SK-N-SH (cell line): Measurements from ENCODE around the gene NAP1L1. TPM values are rescaled to one million over a fixed set of nuclear protein-coding genes. Genes with fewer than 3 reads are reported as not detected.

Source experiments
- CTCF ChIA-PET: fragments of 300-600, 350-600 bp; formaldehyde crosslinking; extraction: SDS; loops from one replicate; lab custom pipeline; 2021; lab: Yijun Ruan, JAX
- POLR2A ChIA-PET: fragments of 350-600 bp; sonication (Branson Sonifier 250); formaldehyde crosslinking; extraction: SDS; loops from one replicate; lab custom pipeline; 2020; ENCODE audit warnings: antibody characterized with exemption, inconsistent platforms; lab: Yijun Ruan, JAX
- DNase-seq: peaks from one replicate; pipeline ENCODE4 v3.0.0; 2012
- H2AFZ ChIP-seq: fragments of 200-600 bp; sonication (generic); 2 replicates; pipeline ENCODE4 v1.8.1; 2016; ENCODE audit warnings: antibody characterized with exemption, mild to moderate bottlenecking, low read depth
- H3F3A ChIP-seq: fragments of 200-600 bp; sonication (generic); replicated peaks from 2 replicates; pipeline ENCODE3; 2016; ENCODE audit warnings: antibody characterized with exemption, mild to moderate bottlenecking; ENCODE audit not compliant: insufficient read depth
- H3K27ac ChIP-seq, 2 experiments: fragments of 200-500 bp in 1 of 2; fragments of 200-600 bp in 1 of 2; sonication (Bioruptor generic) in 1 of 2; sonication (generic), shearing (Covaris generic) in 1 of 2; 2 replicates each; pipeline versions ENCODE4 v1.5.1 to v1.6.1; 2014 to 2016; ENCODE audit warnings: low read depth in 2 of 2, inconsistent platforms in 1 of 2, low read length in 1 of 2, mild to moderate bottlenecking in 1 of 2, mixed read lengths in 1 of 2
- H3K27me3 ChIP-seq: fragments of 200-600 bp; sonication (generic), shearing (Covaris generic); 2 replicates; pipeline ENCODE4 v1.6.1; 2016; ENCODE audit warnings: mixed run types; ENCODE audit not compliant: insufficient read depth
- H3K36me3 ChIP-seq, 2 experiments: fragments of 200-500 bp in 1 of 2; fragments of 200-600 bp in 1 of 2; sonication (Bioruptor generic) in 1 of 2; sonication (generic) in 1 of 2; replicated peaks in 1 of 2; 2 replicates each; pipeline versions ENCODE3 to v1.5.1; 2014 to 2016; ENCODE audit warnings: low read length in 1 of 2, mild to moderate bottlenecking in 1 of 2; ENCODE audit not compliant: insufficient read depth in 2 of 2, control insufficient read depth in 1 of 2
- H3K4me1 ChIP-seq, 2 experiments: fragments of 200-500 bp in 1 of 2; fragments of 200-600 bp in 1 of 2; sonication (Bioruptor generic) in 1 of 2; sonication (generic), shearing (Covaris generic) in 1 of 2; 2 replicates each; pipeline versions ENCODE4 v1.5.1 to v1.6.1; 2014 to 2016; ENCODE audit warnings: low read depth in 1 of 2, low read length in 1 of 2, mixed run types in 1 of 2; ENCODE audit not compliant: insufficient read depth in 2 of 2, control insufficient read depth in 1 of 2
- H3K4me2 ChIP-seq: fragments of 200-600 bp; sonication (generic), shearing (Covaris generic); 2 replicates; pipeline ENCODE4 v1.6.1; 2017; ENCODE audit warnings: mixed run types
- H3K4me3 ChIP-seq, 2 experiments: fragments of 200-500 bp in 1 of 2; fragments of 200-600 bp in 1 of 2; sonication (Bioruptor generic) in 1 of 2; sonication (generic), shearing (Covaris generic) in 1 of 2; 2 replicates each; pipeline versions ENCODE4 v1.5.1 to v1.8.1; 2014 to 2016; ENCODE audit warnings: low read depth in 2 of 2, inconsistent platforms in 1 of 2, low read length in 1 of 2, mild to moderate bottlenecking in 1 of 2, mixed read lengths in 1 of 2, moderate library complexity in 1 of 2
- H3K79me2 ChIP-seq: fragments of 200-600 bp; sonication (generic); 2 replicates; pipeline ENCODE4 v1.8.1; 2017; ENCODE audit warnings: mild to moderate bottlenecking; ENCODE audit not compliant: insufficient read depth
- H3K9ac ChIP-seq: fragments of 200-600 bp; sonication (generic); 2 replicates; pipeline ENCODE4 v1.6.1; 2017; ENCODE audit warnings: mixed run types
- H3K9me2 ChIP-seq: fragments of 200-600 bp; sonication (generic); 2 replicates; pipeline ENCODE4 v1.6.1; 2017; ENCODE audit warnings: mixed run types
- H3K9me3 ChIP-seq: fragments of 200-600 bp; sonication (generic); 2 replicates; pipeline ENCODE4 v1.6.1; 2017; ENCODE audit warnings: mixed run types, mild to moderate bottlenecking, moderate library complexity
- H4K20me1 ChIP-seq: fragments of 200-600 bp; sonication (generic); 2 replicates; pipeline ENCODE4 v1.6.1; 2017; ENCODE audit warnings: mild to moderate bottlenecking, mixed run types; ENCODE audit not compliant: insufficient read depth
- CHD2 ChIP-seq: fragments of 150-350 bp; IDR thresholded peaks from 2 replicates; pipeline ENCODE4 v1.6.1; 2018; ENCODE audit warnings: low read length; ENCODE audit not compliant: partially characterized antibody
- EP300 ChIP-seq, 2 experiments: IDR thresholded peaks; 2 replicates each; pipeline versions ENCODE4 v1.4.0 to v1.6.1; 2012; ENCODE audit warnings: borderline replicate concordance in 1 of 2, low read depth in 1 of 2, low read length in 1 of 2
- JUND ChIP-seq: IDR thresholded peaks from 2 replicates; pipeline ENCODE4 v1.4.0; 2012
- MXI1 ChIP-seq: IDR thresholded peaks from 2 replicates; pipeline ENCODE4 v1.6.1; 2012; ENCODE audit warnings: mild to moderate bottlenecking, low read depth, low read length, improper control_type of control experiment
- NFIC ChIP-seq: IDR thresholded peaks from 2 replicates; pipeline ENCODE4 v1.4.0; 2012; ENCODE audit warnings: borderline replicate concordance
- POLR2AphosphoS5 ChIP-seq: IDR thresholded peaks from 2 replicates; pipeline ENCODE4 v1.6.1; 2012; ENCODE audit warnings: low read depth, low read length
- RAD21 ChIP-seq: IDR thresholded peaks from 2 replicates; pipeline ENCODE4 v1.6.1; 2012; ENCODE audit warnings: mild to moderate bottlenecking, low read length
- SIN3A ChIP-seq: IDR thresholded peaks from 2 replicates; pipeline ENCODE4 v1.6.1; 2012; ENCODE audit warnings: low read depth, mild to moderate bottlenecking, low read length, moderate library complexity, borderline replicate concordance
- WGBS: methylation state at CpG from one replicate; pipeline ENCODE4 v1.1.6; 2017; ENCODE audit warnings: low lambda C conversion rate; 5-methylcytosine and 5-hydroxymethylcytosine counted together
- polyA plus RNA-seq, 3 experiments: library from polyadenylated mRNA; depleted of rRNA; stranded (reverse); fragments of >200 nt; gene quantifications; 2 replicates each; pipeline ENCODE4 v1.2.3, GENCODE V29; 2012
- TF ChIP-seq, protein P1 (sequence below): fragments of 150-350 bp; IDR thresholded peaks from 2 replicates; pipeline ENCODE4 v1.6.1; 2016; ENCODE audit warnings: mild to moderate bottlenecking, low read depth, low read length

Gene NAP1L1
- polyA plus RNA-seq, 1 of the 3 experiments (the other 2 are of a cell fraction) = 197 TPM

DNA sequence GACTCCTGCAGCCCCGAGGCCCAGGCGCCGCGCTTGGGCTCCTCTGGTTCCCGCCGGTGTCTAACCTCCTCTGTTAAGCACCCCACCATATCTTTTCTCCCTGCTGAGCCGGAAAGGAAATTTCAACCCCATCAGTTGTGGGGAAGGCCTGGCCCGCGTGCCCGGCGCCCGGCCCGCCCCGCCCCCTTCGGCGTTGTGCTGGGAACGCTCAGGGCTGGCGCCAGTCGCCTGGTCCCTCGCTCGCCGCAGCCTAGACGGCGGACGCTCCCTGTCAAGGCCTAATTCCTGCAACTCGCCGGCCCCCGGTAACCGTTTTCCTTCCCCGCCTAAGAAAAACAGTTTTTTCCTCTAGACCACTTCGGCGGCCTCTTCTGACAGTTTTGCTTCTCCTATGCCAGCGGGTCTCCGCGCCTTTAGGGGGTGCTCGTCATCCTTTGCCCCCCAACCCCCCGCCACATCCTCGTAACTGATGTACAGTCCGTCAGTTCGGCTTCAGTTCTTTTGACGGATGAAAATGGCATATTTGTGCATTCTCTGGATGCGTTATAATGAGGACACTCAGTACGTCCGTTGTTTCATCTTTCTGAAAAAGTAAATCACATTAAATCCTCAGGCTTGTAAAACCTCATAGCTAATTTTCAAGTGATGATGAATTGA is 506 bp upstream of the NAP1L1 start (continued):
- TF ChIP-seq NFIC (peak; percentile 10; the same call in 1 of the 2 replicates), RAD21 (peak; percentile 56), CHD2 (no peak)

DNA sequence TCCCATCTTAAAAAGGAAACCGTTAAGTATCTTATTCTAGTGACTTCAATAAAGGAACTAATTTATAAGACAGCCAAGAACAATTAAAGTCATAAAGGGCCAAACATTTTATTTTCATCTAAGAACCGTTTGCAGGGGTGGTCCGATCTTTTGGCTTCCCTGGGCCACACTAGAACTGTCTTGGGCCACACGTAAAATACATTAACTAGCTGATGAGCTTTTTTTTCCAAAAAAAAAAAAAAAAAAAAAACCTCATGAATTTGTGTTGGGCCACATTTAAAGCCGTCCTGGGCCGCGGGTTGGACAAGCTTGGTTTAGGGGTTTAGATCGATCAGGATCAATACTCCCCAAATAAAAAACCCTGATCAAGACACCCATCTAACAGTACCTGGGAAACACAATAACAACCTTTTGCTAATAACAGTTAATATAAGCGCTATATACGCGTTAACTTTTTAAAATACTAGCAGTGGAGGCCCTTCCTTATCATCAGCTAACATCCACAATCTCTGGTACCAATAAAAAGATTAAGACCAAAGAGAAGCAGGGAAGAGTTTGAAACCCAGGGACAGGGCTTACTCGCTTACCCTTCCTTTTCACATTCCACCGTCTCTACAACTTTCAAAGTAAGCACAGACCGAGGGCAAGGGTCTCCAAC is 1.1 kb downstream of the NAP1L1 start:
- DNase-seq = no peak
- CTCF ChIA-PET = interaction anchor here (1.7 kb wide), 2 partner anchors 265 to 556 kb away, joined by 4 read pairs; partner anchors contain the start of gene BBS10
- Histone ChIP-seq H4K20me1 (peaks cover 53% of the 10 kb centered on the region), H3K9me2 (no peaks in the 10 kb centered on the region), H3K9ac (peak overlapping the region; percentile 99), H3K27ac (peak overlapping the region; percentile 98), H3K4me3 (peak overlapping the region; percentile 88 to 93), H2AFZ (no peak overlapping the region)
- WGBS = 2% methylated on average over 14 of the region's 14 CpGs
- TF ChIP-seq POLR2AphosphoS5 (peak; percentile 51; the same call in 1 of the 2 replicates), SIN3A (no peak)
- TF ChIP-seq, all 33 proteins: peak for 1
- peak overlapping the region; percentile 78 for H3K4me2 ChIP-seq
- POLR2A ChIA-PET = interaction anchor here (1.7 kb wide), 1 partner anchor 265 kb away, joined by 8 read pairs; the partner anchor contains the start of gene BBS10
- H3K27me3 ChIP-seq = no peaks in the 10 kb centered on the region
- H3F3A ChIP-seq = peaks cover 14% of the 10 kb centered on the region
- H3K79me2 ChIP-seq = peaks cover 59% of the 10 kb centered on the region
- H3K9me3 ChIP-seq = 0 out of 2 replicates have a peak, but pooled peaks cover 10% of the 10 kb centered on the region
- peaks cover 7 to 22% of the 10 kb centered on the region in 2 experiments for H3K36me3 ChIP-seq
- H3K4me1 ChIP-seq = peaks cover 13 to 14% of the 10 kb centered on the region in 2 experiments; a peak in 3 of 4 replicates

DNA sequence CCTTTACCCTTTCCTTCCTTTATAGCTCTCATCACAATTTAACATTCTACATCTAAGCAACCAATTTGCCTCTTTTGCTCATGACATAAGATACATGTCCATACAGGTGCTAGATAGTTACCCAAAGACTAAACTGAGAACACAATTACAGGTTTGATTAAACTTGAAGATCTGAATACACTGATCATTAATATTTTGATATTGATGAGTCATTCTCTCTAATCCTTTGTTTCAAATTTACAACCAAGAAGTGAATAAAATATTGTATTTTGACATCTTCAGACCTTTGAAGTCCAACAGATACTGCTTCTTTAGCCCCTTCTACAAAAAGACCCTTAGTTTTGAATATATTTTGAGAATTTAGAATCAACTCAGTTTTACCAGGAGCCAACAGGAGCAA is 2.6 kb downstream of the NAP1L1 start:
- ChIA-PET POLR2A (no interaction called here), CTCF (no interaction called here)
- Histone ChIP-seq H3K27me3 (no peaks in the 10 kb centered on the region), H3K27ac (peak overlapping the region in 1 of 2 experiments; percentile 98; a peak in 2 of 4 replicates), H3K4me2 (peak overlapping the region; percentile 78), H3K4me3 (peak overlapping the region; percentile 88 to 93; a peak in 2 of 4 replicates), H3K9me2 (no peaks in the 10 kb centered on the region), H3F3A (peaks cover 16% of the 10 kb centered on the region), H2AFZ (no peak overlapping the region), H4K20me1 (peaks cover 67% of the 10 kb centered on the region), H3K36me3 (peaks cover 7 to 36% of the 10 kb centered on the region in 2 experiments), H3K9me3 (0 out of 2 replicates have a peak, but pooled peaks cover 11% of the 10 kb centered on the region), H3K9ac (peak overlapping the region; percentile 99; the same call in 1 of the 2 replicates), H3K79me2 (peaks cover 74% of the 10 kb centered on the region), H3K4me1 (peaks cover 13 to 14% of the 10 kb centered on the region in 2 experiments; a peak in 3 of 4 replicates)
- TF ChIP-seq EP300 (IDR thresholded peaks at IDR 0.05; ENCODE audit: borderline replicate concordance in 1 of 2, low read depth in 1 of 2, low read length in 1 of 2) (no peak), MXI1 (no peak), JUND (no peak)
- TF ChIP-seq, protein P1, sequence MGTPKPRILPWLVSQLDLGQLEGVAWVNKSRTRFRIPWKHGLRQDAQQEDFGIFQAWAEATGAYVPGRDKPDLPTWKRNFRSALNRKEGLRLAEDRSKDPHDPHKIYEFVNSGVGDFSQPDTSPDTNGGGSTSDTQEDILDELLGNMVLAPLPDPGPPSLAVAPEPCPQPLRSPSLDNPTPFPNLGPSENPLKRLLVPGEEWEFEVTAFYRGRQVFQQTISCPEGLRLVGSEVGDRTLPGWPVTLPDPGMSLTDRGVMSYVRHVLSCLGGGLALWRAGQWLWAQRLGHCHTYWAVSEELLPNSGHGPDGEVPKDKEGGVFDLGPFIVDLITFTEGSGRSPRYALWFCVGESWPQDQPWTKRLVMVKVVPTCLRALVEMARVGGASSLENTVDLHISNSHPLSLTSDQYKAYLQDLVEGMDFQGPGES = no peak
- no peak for DNase-seq
